Type B pancreatic cell (in vitro differentiated cells): ENCODE measurements around the gene ALDH7A1. TPM values are rescaled to one million over a fixed set of nuclear protein-coding genes. Genes with fewer than 3 reads are reported as not detected.
A peak's percentile ranks its signal among the peaks of the same experiment; 100 is the strongest.

Experiments used
- DNase-seq: peaks from one replicate; pipeline ENCODE4 v3.0.0; 2021; ENCODE audit warnings: mixed read lengths; ENCODE audit not compliant: unreplicated experiment; ENCODE audit errors: extremely low spot score
- H3K27ac Mint-ChIP-seq: 2 replicates; pipeline ENCODE4 v1.8.0; 2021; ENCODE audit warnings: mild to moderate bottlenecking, mixed read lengths
- H3K27me3 Mint-ChIP-seq: 2 replicates; pipeline ENCODE4 v1.8.0; 2021; ENCODE audit warnings: mixed read lengths
- H3K36me3 Mint-ChIP-seq: 2 replicates; pipeline ENCODE4 v1.8.0; 2021; ENCODE audit warnings: mixed read lengths
- H3K4me1 Mint-ChIP-seq: one replicate; pipeline ENCODE4 v1.8.0; 2021; ENCODE audit warnings: mixed read lengths; ENCODE audit not compliant: unreplicated experiment
- H3K4me3 Mint-ChIP-seq: 2 replicates; pipeline ENCODE4 v1.8.0; 2021; ENCODE audit warnings: mild to moderate bottlenecking, mixed read lengths
- H3K9me3 Mint-ChIP-seq: 2 replicates; pipeline ENCODE4 v1.8.0; 2021; ENCODE audit warnings: mixed read lengths
- CTCF ChIP-seq: fragments of 200-600 bp; sonication (generic); conservative IDR thresholded peaks from 2 replicates; pipeline ENCODE4 v1.5.0; 2021; ENCODE audit warnings: antibody characterized with exemption, mild to moderate bottlenecking
- total RNA-seq: library from RNA; stranded (reverse); gene quantifications from 2 replicates; pipeline ENCODE4 v1.2.1, GENCODE V29; 2021; ENCODE audit warnings: low replicate concordance

The ALDH7A1 gene
- total RNA-seq, 1 donor from 2014 or later, result 119 TPM

GRCh38 chr5:126516133-126516532 is 78.9 kb downstream of the ALDH7A1 start:
- no peaks in the 10 kb centered on the region for H3K36me3 Mint-ChIP-seq
- H3K27ac Mint-ChIP-seq, result peak overlapping the region; percentile 74
- DNase-seq, result no peak
- TF ChIP-seq CTCF, result no peak
- H3K4me3 Mint-ChIP-seq, result peak overlapping the region; percentile 52
- peaks cover 32% of the 10 kb centered on the region for H3K4me1 Mint-ChIP-seq
- H3K27me3 Mint-ChIP-seq, result no peaks in the 10 kb centered on the region
- H3K9me3 Mint-ChIP-seq, result no peaks in the 10 kb centered on the region

- DNase-seq, result no peak
- Mint-ChIP-seq H3K27ac (no peak overlapping the region), H3K4me1 (peaks cover 28% of the 10 kb centered on the region), H3K4me3 (no peak overlapping the region), H3K36me3 (no peaks in the 10 kb centered on the region), H3K9me3 (no peaks in the 10 kb centered on the region), H3K27me3 (no peaks in the 10 kb centered on the region)
- no peak for TF ChIP-seq CTCF
Measured at GRCh38 chr5:126515337-126515736, 79.7 kb downstream of the ALDH7A1 start.

- Mint-ChIP-seq H3K27me3 (no peaks in the 10 kb centered on the region), H3K4me3 (no peak overlapping the region), H3K36me3 (no peaks in the 10 kb centered on the region), H3K4me1 (peaks cover 23% of the 10 kb centered on the region), H3K27ac (no peak overlapping the region), H3K9me3 (no peaks in the 10 kb centered on the region)
- TF ChIP-seq CTCF, result no peak
- DNase-seq, result no peak
Measured at GRCh38 chr5:126514558-126515141, 80.4 kb downstream of the ALDH7A1 start.

- Mint-ChIP-seq H3K4me3 (no peak overlapping the region), H3K9me3 (no peaks in the 10 kb centered on the region), H3K27ac (no peak overlapping the region)
Measured at GRCh38 chr5:126514131-126514557, 80.9 kb downstream of the ALDH7A1 start.

GRCh38 chr5:126513703-126514102 is 81.3 kb downstream of the ALDH7A1 start:
- H3K27ac Mint-ChIP-seq, result no peak overlapping the region

More at GRCh38 chr5:126514131-126514557, 80.9 kb downstream of the ALDH7A1 start:
- no peaks in the 10 kb centered on the region for H3K36me3 Mint-ChIP-seq
- TF ChIP-seq CTCF, result no peak
- no peaks in the 10 kb centered on the region for H3K27me3 Mint-ChIP-seq
- peaks cover 20% of the 10 kb centered on the region for H3K4me1 Mint-ChIP-seq
- no peak for DNase-seq

More at GRCh38 chr5:126513703-126514102, 81.3 kb downstream of the ALDH7A1 start:
- Mint-ChIP-seq H3K9me3 (no peaks in the 10 kb centered on the region), H3K36me3 (no peaks in the 10 kb centered on the region), H3K4me3 (no peak overlapping the region), H3K27me3 (no peaks in the 10 kb centered on the region), H3K4me1 (peaks cover 24% of the 10 kb centered on the region)
- no peak for TF ChIP-seq CTCF
- DNase-seq, result no peak
